ENCODE measurements around the gene MAGEA6.

DNA sequence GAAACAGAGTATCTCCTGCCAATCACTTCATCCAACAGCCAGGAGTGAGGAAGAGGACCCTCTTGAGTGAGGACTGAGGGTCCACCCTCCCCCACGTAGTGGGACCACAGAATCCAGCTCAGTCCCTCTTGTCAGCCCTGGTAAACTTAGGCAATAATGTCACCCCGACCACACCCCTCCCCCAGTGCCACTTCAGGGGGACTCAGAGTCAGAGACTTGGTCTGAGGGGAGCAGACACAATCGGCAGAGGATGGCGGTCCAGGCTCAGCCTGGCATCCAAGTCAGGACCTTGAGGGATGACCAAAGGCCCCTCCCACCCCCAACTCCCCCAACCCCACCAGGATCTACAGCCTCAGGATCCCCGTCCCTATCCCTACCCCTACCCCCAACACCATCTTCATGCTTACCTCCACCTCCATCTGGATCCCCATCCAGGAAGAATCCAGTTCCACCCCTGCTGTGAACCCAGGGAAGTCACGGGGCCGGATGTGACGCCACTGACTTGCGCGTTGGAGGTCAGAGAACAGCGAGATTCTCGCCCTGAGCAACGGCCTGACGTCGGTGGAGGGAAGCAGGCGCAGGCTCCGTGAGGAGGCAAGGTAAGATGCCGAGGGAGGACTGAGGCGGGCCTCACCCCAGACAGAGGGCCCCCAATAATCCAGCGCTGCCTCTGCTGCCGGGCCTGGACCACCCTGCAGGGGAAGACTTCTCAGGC, 36.1 kb downstream of the MAGEA6 start, which contains the start of the genes CSAG1 and MAGEA12:
- TF ChIP-seq, protein P1, sequence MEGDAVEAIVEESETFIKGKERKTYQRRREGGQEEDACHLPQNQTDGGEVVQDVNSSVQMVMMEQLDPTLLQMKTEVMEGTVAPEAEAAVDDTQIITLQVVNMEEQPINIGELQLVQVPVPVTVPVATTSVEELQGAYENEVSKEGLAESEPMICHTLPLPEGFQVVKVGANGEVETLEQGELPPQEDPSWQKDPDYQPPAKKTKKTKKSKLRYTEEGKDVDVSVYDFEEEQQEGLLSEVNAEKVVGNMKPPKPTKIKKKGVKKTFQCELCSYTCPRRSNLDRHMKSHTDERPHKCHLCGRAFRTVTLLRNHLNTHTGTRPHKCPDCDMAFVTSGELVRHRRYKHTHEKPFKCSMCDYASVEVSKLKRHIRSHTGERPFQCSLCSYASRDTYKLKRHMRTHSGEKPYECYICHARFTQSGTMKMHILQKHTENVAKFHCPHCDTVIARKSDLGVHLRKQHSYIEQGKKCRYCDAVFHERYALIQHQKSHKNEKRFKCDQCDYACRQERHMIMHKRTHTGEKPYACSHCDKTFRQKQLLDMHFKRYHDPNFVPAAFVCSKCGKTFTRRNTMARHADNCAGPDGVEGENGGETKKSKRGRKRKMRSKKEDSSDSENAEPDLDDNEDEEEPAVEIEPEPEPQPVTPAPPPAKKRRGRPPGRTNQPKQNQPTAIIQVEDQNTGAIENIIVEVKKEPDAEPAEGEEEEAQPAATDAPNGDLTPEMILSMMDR (IDR thresholded peaks at IDR 0.05), result no peak
- no peak for TF ChIP-seq POLR2A (IDR thresholded peaks at IDR 0.05)

Measured in body of pancreas (tissue), 4 donors.